ENCODE data around the gene RPS6KA2.

DNA sequence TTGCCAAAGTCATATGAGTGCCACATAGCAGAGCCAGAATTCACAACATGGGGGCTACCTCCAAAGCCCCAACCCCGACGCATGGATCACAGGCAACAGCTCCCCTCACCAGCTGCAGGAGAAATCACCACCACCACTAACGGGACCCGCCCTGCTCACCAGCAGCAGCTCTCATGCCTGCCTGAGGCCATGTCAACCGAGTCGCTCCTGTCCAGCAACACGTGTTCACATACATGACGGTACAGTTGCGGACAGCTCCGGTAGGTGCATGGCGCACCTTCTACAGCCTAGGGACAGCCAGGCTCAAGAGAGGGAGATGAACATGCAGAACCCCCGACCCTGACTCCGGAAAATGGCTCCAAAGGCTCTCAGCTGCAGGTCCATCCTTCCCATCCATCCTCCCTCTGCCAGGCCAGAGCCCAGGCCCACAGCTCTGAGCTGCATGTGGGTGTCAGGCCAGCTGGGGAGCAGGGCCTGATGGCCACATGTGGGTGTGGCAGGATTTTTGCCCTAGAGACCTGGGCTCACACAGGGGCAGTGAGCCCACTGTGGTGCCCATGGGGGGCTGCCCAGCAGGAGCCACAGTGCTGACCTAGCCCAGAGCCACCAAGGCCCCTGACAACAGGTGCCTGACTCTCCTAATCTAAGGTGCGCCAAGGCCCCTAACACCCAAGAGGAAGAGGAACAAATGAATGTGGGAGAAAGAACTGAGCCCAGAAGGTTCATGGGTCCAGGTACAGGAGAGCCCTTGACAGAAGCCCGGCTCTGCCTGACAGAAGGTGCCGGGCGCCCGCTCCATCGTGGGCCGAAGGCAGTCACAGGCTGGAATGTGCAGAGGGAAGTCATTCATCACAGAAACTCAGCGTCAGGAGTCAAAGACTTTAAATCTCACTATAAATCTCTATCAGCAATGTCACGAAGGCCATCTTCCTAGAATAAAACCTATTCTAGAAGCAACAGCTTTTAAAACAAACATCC is 10.5 kb downstream of the RPS6KA2 start:
- TF ChIP-seq, protein P1, sequence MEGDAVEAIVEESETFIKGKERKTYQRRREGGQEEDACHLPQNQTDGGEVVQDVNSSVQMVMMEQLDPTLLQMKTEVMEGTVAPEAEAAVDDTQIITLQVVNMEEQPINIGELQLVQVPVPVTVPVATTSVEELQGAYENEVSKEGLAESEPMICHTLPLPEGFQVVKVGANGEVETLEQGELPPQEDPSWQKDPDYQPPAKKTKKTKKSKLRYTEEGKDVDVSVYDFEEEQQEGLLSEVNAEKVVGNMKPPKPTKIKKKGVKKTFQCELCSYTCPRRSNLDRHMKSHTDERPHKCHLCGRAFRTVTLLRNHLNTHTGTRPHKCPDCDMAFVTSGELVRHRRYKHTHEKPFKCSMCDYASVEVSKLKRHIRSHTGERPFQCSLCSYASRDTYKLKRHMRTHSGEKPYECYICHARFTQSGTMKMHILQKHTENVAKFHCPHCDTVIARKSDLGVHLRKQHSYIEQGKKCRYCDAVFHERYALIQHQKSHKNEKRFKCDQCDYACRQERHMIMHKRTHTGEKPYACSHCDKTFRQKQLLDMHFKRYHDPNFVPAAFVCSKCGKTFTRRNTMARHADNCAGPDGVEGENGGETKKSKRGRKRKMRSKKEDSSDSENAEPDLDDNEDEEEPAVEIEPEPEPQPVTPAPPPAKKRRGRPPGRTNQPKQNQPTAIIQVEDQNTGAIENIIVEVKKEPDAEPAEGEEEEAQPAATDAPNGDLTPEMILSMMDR (IDR thresholded peaks at IDR 0.05), result no peak
- no peak for TF ChIP-seq POLR2AphosphoS5 (IDR thresholded peaks at IDR 0.05; ENCODE audit: low read depth, low read length)

Data from Panc1 (cell line).